HEK293 (cell line): Measurements from ENCODE around the gene PDGFA.

Experiments used
- ZNF548 ChIP-seq: fragments of 450-650 bp; formaldehyde crosslinking; IDR thresholded peaks from 2 replicates; pipeline ENCODE4 v1.5.1; 2016; ENCODE audit warnings: missing biosample characterization, missing genetic modification characterization
- ZNF785 ChIP-seq: fragments of 450-650 bp; formaldehyde crosslinking; IDR thresholded peaks from 2 replicates; pipeline ENCODE4 v1.5.1; 2016; ENCODE audit warnings: missing biosample characterization, missing genetic modification characterization
- TF ChIP-seq, protein P1 (sequence below): fragments of 450-650 bp; formaldehyde crosslinking; IDR thresholded peaks from 2 replicates; pipeline ENCODE4 v1.5.1; 2016; ENCODE audit warnings: missing biosample characterization, missing genetic modification characterization

DNA sequence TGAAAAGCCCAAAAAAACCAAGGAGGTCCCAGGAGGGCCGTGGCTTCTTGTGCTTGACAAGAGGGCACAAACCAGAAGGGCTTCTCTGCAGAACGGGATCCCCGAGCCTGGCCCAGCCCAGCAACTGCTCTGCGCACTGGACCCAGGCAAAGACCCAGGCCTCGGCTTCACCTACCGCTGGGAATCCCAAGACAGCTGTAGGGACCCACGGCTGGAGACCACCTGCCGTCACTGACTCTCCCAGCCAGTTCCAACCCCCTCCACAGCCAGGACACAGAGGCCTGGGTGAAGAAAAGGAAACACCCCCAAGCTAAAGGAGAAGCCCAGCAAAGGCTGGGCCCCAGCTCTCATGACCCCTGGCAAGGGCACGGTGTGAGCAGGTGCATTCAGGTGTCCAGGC is 24.3 kb downstream of the PDGFA start:
- TF ChIP-seq ZNF548 (tag by site-specific recombination) = no peak
- TF ChIP-seq, protein P1, sequence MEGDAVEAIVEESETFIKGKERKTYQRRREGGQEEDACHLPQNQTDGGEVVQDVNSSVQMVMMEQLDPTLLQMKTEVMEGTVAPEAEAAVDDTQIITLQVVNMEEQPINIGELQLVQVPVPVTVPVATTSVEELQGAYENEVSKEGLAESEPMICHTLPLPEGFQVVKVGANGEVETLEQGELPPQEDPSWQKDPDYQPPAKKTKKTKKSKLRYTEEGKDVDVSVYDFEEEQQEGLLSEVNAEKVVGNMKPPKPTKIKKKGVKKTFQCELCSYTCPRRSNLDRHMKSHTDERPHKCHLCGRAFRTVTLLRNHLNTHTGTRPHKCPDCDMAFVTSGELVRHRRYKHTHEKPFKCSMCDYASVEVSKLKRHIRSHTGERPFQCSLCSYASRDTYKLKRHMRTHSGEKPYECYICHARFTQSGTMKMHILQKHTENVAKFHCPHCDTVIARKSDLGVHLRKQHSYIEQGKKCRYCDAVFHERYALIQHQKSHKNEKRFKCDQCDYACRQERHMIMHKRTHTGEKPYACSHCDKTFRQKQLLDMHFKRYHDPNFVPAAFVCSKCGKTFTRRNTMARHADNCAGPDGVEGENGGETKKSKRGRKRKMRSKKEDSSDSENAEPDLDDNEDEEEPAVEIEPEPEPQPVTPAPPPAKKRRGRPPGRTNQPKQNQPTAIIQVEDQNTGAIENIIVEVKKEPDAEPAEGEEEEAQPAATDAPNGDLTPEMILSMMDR (tag by site-specific recombination) = no peak
- TF ChIP-seq ZNF785 (tag by site-specific recombination) = no peak
